Liver (tissue), 9 donors: ENCODE data around the gene BUD13. TPM values are rescaled to one million over a fixed set of nuclear protein-coding genes. Genes with fewer than 3 reads are reported as not detected.

Experiments
- DNase-seq: peaks from one replicate; pipeline ENCODE4 v3.0.0-alpha.2; 2017; ENCODE audit warnings: low spot score
- H3K27ac ChIP-seq, 2 donors: one replicate each; pipeline ENCODE4 v1.7.0; 2013; ENCODE audit warnings: inconsistent platforms in 2 of 2, low read length in 2 of 2, control low read depth in 1 of 2, low read depth in 1 of 2, mild to moderate bottlenecking in 1 of 2
- H3K27me3 ChIP-seq, 4 donors: one replicate each; pipeline versions ENCODE4 v1.6.1 to v1.7.0; 2013; ENCODE audit warnings: low read length in 3 of 4, inconsistent platforms in 1 of 4, mild to moderate bottlenecking in 1 of 4, moderate library complexity in 1 of 4; ENCODE audit not compliant: control insufficient read depth in 4 of 4, insufficient read depth in 4 of 4
- H3K36me3 ChIP-seq, 4 donors: one replicate each; pipeline versions ENCODE4 v1.6.1 to v1.7.0; 2013; ENCODE audit warnings: low read length in 3 of 4, mild to moderate bottlenecking in 3 of 4, low read depth in 1 of 4, moderate library complexity in 1 of 4; ENCODE audit not compliant: control insufficient read depth in 4 of 4, insufficient read depth in 3 of 4
- H3K4me1 ChIP-seq, 4 donors: one replicate each; pipeline versions ENCODE4 v1.6.1 to v1.7.0; 2013; ENCODE audit warnings: low read length in 3 of 4, mild to moderate bottlenecking in 3 of 4, moderate library complexity in 1 of 4; ENCODE audit not compliant: control insufficient read depth in 4 of 4, insufficient read depth in 4 of 4
- H3K4me3 ChIP-seq, 3 donors: one replicate each; pipeline versions ENCODE4 v1.6.1 to v1.7.0; 2013; ENCODE audit warnings: low read length in 3 of 3, control low read depth in 1 of 3, low read depth in 1 of 3, mild to moderate bottlenecking in 1 of 3
- H3K9ac ChIP-seq, 2 donors: one replicate each; pipeline ENCODE4 v1.7.0; 2013; ENCODE audit warnings: low read length in 2 of 2, mild to moderate bottlenecking in 2 of 2, moderate library complexity in 2 of 2, control low read depth in 1 of 2, low read depth in 1 of 2
- H3K9me3 ChIP-seq, 4 donors: one replicate each; pipeline versions ENCODE4 v1.6.1 to v1.7.0; 2013; ENCODE audit warnings: low read length in 3 of 4; ENCODE audit not compliant: control insufficient read depth in 4 of 4
- EGR1 ChIP-seq, 2 donors: IDR thresholded peaks; 2 replicates each; pipeline ENCODE4 v1.6.1; 2016 to 2018; ENCODE audit warnings: antibody characterized with exemption in 2 of 2, low read depth in 2 of 2
- FOXA1 ChIP-seq: IDR thresholded peaks from 2 replicates; pipeline ENCODE4 v1.6.1; 2016; ENCODE audit warnings: antibody characterized with exemption
- FOXA2 ChIP-seq: IDR thresholded peaks from 2 replicates; pipeline ENCODE4 v1.6.1; 2016; ENCODE audit warnings: antibody characterized with exemption
- GABPA ChIP-seq, 2 donors: IDR thresholded peaks in 1 of 2; conservative IDR thresholded peaks in 1 of 2; 2 replicates each; pipeline ENCODE4 v1.6.1; 2016; ENCODE audit warnings: antibody characterized with exemption in 2 of 2, mild to moderate bottlenecking in 1 of 2, moderate library complexity in 1 of 2
- HNF4A ChIP-seq, 2 donors: conservative IDR thresholded peaks; 2 replicates each; pipeline ENCODE4 v1.6.1; 2016; ENCODE audit warnings: antibody characterized with exemption in 2 of 2, mild to moderate bottlenecking in 2 of 2
- JUND ChIP-seq, 2 donors: IDR thresholded peaks; 2 replicates each; pipeline ENCODE4 v1.6.1; 2016; ENCODE audit warnings: antibody characterized with exemption in 2 of 2
- NR2F2 ChIP-seq: IDR thresholded peaks from 2 replicates; pipeline ENCODE4 v1.6.1; 2016; ENCODE audit warnings: antibody characterized with exemption
- RAD21 ChIP-seq, 2 donors: IDR thresholded peaks; 2 replicates each; pipeline ENCODE4 v1.6.1; 2016; ENCODE audit warnings: antibody characterized with exemption in 2 of 2, mild to moderate bottlenecking in 2 of 2
- RXRA ChIP-seq, 2 donors: IDR thresholded peaks; 2 replicates each; pipeline ENCODE4 v1.6.1; 2017 to 2018; ENCODE audit warnings: antibody characterized with exemption in 2 of 2, mild to moderate bottlenecking in 1 of 2
- SP1 ChIP-seq: IDR thresholded peaks from 2 replicates; pipeline ENCODE4 v1.6.1; 2018; ENCODE audit warnings: antibody characterized with exemption, mild to moderate bottlenecking
- TAF1 ChIP-seq: conservative IDR thresholded peaks from 2 replicates; pipeline ENCODE4 v1.6.1; 2016; ENCODE audit warnings: antibody characterized with exemption, mild to moderate bottlenecking
- YY1 ChIP-seq: IDR thresholded peaks from 2 replicates; pipeline ENCODE4 v1.6.1; 2016; ENCODE audit warnings: antibody characterized with exemption, mild to moderate bottlenecking
- ZBTB33 ChIP-seq: IDR thresholded peaks from 2 replicates; pipeline ENCODE4 v1.6.1; 2016; ENCODE audit warnings: antibody characterized with exemption
- WGBS: extraction: QIAGEN DNeasy Blood & Tissue Kit; methylation state at CpG from one replicate; pipeline ENCODE4 v1.1.7; 2013; 5-methylcytosine and 5-hydroxymethylcytosine counted together
- polyA plus RNA-seq, 2 donors: library from polyadenylated mRNA; stranded (reverse) in 1 of 2; unstranded in 1 of 2; fragments of 200-250 nt in 1 of 2; fragments of >200 nt in 1 of 2; fragmentation: Nextera tagmentation in 1 of 2; extraction: Ambion mirVana in 1 of 2; gene quantifications; one replicate each; pipeline versions ENCODE4 v1.2.1 to v1.2.3, GENCODE V29; 2013 to 2015
- total RNA-seq, 2 donors: library from RNA; depleted of rRNA; stranded (reverse); fragments of >200 nt; gene quantifications; one replicate each; pipeline ENCODE4 v1.2.3, GENCODE V29; 2014
- TF ChIP-seq, protein P1 (sequence below): IDR thresholded peaks from 2 replicates; pipeline ENCODE4 v1.6.1; 2016; ENCODE audit warnings: antibody characterized with exemption, mild to moderate bottlenecking
- TF ChIP-seq, protein P2 (sequence below): IDR thresholded peaks from 2 replicates; pipeline ENCODE4 v1.6.1; 2016; ENCODE audit warnings: antibody characterized with exemption
- TF ChIP-seq, protein P3 (sequence below): fragments of 150-350 bp; IDR thresholded peaks from 2 replicates; pipeline ENCODE4 v1.5.1; 2017; ENCODE audit warnings: improper control_type of control experiment, low read depth, low read length; ENCODE audit not compliant: missing input control
- TF ChIP-seq, protein P4 (sequence below): IDR thresholded peaks from 2 replicates; pipeline ENCODE4 v1.6.1; 2016; ENCODE audit warnings: antibody characterized with exemption
- donor health status: healthy.
- donor health status: healthy.
- donor health status: healthy.
- donor health status: healthy.
- donor health status: healthy.

Gene BUD13
- total and polyA plus RNA-seq, 4 donors = 3.9 to 7.4 (median 5.1) TPM

GRCh38 chr11:116796548-116796947, 23.8 kb upstream of the BUD13 start:
- TF ChIP-seq YY1 (no peak), NR2F2 (no peak), JUND (IDR thresholded peaks at IDR 0.05) (no peak), RAD21 (IDR thresholded peaks at IDR 0.05) (no peak), SP1 (no peak), EGR1 (IDR thresholded peaks at IDR 0.05; ENCODE audit: low read depth in 2 of 2) (no peak), FOXA2 (no peak), FOXA1 (no peak), HNF4A (conservative IDR thresholded peaks at IDR 0.05) (no peak), RXRA (IDR thresholded peaks at IDR 0.05) (no peak)
- TF ChIP-seq, protein P1, sequence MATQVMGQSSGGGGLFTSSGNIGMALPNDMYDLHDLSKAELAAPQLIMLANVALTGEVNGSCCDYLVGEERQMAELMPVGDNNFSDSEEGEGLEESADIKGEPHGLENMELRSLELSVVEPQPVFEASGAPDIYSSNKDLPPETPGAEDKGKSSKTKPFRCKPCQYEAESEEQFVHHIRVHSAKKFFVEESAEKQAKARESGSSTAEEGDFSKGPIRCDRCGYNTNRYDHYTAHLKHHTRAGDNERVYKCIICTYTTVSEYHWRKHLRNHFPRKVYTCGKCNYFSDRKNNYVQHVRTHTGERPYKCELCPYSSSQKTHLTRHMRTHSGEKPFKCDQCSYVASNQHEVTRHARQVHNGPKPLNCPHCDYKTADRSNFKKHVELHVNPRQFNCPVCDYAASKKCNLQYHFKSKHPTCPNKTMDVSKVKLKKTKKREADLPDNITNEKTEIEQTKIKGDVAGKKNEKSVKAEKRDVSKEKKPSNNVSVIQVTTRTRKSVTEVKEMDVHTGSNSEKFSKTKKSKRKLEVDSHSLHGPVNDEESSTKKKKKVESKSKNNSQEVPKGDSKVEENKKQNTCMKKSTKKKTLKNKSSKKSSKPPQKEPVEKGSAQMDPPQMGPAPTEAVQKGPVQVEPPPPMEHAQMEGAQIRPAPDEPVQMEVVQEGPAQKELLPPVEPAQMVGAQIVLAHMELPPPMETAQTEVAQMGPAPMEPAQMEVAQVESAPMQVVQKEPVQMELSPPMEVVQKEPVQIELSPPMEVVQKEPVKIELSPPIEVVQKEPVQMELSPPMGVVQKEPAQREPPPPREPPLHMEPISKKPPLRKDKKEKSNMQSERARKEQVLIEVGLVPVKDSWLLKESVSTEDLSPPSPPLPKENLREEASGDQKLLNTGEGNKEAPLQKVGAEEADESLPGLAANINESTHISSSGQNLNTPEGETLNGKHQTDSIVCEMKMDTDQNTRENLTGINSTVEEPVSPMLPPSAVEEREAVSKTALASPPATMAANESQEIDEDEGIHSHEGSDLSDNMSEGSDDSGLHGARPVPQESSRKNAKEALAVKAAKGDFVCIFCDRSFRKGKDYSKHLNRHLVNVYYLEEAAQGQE = no peak
- TF ChIP-seq, protein P2, sequence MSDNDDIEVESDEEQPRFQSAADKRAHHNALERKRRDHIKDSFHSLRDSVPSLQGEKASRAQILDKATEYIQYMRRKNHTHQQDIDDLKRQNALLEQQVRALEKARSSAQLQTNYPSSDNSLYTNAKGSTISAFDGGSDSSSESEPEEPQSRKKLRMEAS = no peak
- TF ChIP-seq, protein P3, sequence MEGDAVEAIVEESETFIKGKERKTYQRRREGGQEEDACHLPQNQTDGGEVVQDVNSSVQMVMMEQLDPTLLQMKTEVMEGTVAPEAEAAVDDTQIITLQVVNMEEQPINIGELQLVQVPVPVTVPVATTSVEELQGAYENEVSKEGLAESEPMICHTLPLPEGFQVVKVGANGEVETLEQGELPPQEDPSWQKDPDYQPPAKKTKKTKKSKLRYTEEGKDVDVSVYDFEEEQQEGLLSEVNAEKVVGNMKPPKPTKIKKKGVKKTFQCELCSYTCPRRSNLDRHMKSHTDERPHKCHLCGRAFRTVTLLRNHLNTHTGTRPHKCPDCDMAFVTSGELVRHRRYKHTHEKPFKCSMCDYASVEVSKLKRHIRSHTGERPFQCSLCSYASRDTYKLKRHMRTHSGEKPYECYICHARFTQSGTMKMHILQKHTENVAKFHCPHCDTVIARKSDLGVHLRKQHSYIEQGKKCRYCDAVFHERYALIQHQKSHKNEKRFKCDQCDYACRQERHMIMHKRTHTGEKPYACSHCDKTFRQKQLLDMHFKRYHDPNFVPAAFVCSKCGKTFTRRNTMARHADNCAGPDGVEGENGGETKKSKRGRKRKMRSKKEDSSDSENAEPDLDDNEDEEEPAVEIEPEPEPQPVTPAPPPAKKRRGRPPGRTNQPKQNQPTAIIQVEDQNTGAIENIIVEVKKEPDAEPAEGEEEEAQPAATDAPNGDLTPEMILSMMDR = no peak
- WGBS = 69% methylated on average over 1 of the region's 1 CpG
- no peak for DNase-seq
- no peak overlapping the region for H3K4me3 ChIP-seq
- H3K27ac ChIP-seq = no peak overlapping the region
- H3K27me3 ChIP-seq = no peaks in the 10 kb centered on the region
- H3K9ac ChIP-seq = no peak overlapping the region
- peaks cover 7 to 34% (median 19%) of the 10 kb centered on the region in 4 donors for H3K4me1 ChIP-seq
- H3K9me3 ChIP-seq = no peaks in the 10 kb centered on the region
- no peaks in the 10 kb centered on the region for H3K36me3 ChIP-seq

DNA sequence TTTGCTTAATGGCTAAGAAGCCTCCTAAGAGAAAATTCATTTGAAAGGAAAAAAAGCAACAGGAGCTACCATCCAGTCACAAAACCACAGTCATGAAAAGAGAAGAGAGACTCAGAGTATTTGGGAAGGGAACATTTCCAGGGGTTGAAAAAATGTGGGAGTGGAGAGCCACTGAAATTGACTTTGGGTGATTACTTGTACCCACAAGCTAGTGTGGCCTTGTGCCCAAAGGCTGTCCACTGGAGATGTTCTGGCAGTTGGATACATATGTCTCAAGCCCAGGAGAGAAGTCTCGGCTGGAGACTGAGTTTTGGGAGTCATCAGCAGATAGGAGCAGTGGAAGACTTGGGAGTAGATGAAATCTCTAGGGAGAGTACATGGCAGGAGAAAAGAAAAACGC, 22.1 kb upstream of the BUD13 start:
- peaks cover 5 to 49% (median 33%) of the 10 kb centered on the region in 4 donors for H3K4me1 ChIP-seq
- H3K27me3 ChIP-seq = no peaks in the 10 kb centered on the region
- no peak overlapping the region for H3K9ac ChIP-seq
- no peak overlapping the region for H3K27ac ChIP-seq
- peaks cover 0 to 2% (median 0%) of the 10 kb centered on the region in 4 donors for H3K36me3 ChIP-seq
- 90% methylated on average over 2 of the region's 2 CpGs for WGBS
- no peak for DNase-seq
- TF ChIP-seq FOXA2 (no peak), NR2F2 (no peak), RAD21 (IDR thresholded peaks at IDR 0.05) (no peak), ZBTB33 (no peak), YY1 (no peak), RXRA (IDR thresholded peaks at IDR 0.05) (no peak), HNF4A (conservative IDR thresholded peaks at IDR 0.05) (no peak), EGR1 (IDR thresholded peaks at IDR 0.05; ENCODE audit: low read depth in 2 of 2) (no peak), GABPA (IDR thresholded peaks at IDR 0.05 in 1 of 2, conservative IDR thresholded peaks at IDR 0.05 in 1 of 2) (no peak), TAF1 (no peak)
- TF ChIP-seq, protein P3 = no peak
- TF ChIP-seq, protein P1 = no peak
- TF ChIP-seq, protein P4, sequence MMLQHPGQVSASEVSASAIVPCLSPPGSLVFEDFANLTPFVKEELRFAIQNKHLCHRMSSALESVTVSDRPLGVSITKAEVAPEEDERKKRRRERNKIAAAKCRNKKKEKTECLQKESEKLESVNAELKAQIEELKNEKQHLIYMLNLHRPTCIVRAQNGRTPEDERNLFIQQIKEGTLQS = no peak
- no peaks in the 10 kb centered on the region for H3K9me3 ChIP-seq
- H3K4me3 ChIP-seq = no peak overlapping the region
